HepG2 (cell line): ENCODE data around the gene MTG1. TPM values are rescaled to one million over a fixed set of nuclear protein-coding genes. Genes with fewer than 3 reads are reported as not detected.
A peak's percentile ranks its signal among the peaks of the same experiment; 100 is the strongest.
"Not testable (repeated sequence)": the region's sequence is repeated elsewhere in the genome, so short reads cannot be mapped to it uniquely, and the experiment has no call there.

Experiments used
- ATAC-seq: fragments of 200-7000 bp; cut with Tn5 transposase; 3 replicates; pipeline ENCODE4 v1.9.1; 2020; ENCODE audit warnings: mild to moderate bottlenecking, moderate library complexity
- BruUV-seq: library from RNA; stranded (reverse); fragments of 400-500 nt; replicated peaks from 2 replicates; lab custom pipeline; 2021; lab: Mats Ljungman, UMichigan
- CTCF ChIA-PET: fragments of 300-600 bp; formaldehyde crosslinking; extraction: SDS; loops from one replicate; lab custom pipeline; 2021; ENCODE audit warnings: low total read pairs, inconsistent platforms, low intra/inter-chr PET ratio; lab: Yijun Ruan, JAX
- POLR2A ChIA-PET: fragments of 350-600 bp; sonication (Branson Sonifier 250); formaldehyde crosslinking; loops from one replicate; lab custom pipeline; 2020; ENCODE audit warnings: antibody characterized with exemption, inconsistent platforms; lab: Yijun Ruan, JAX
- DNase-seq: peaks from one replicate; pipeline ENCODE4 v3.0.0-alpha.2; 2015; ENCODE audit warnings: low spot score
- FAIRE-seq: peaks from 3 replicates; lab custom pipeline; 2011; peaks lifted over from hg19 to GRCh38; lab: Jason Lieb, UNC
- H2AFZ ChIP-seq: one replicate; pipeline ENCODE4 v1.6.1; 2011; ENCODE audit warnings: low read length, inconsistent platforms
- H3K27ac ChIP-seq: fragments of 300-600 bp; 3 replicates; pipeline ENCODE4 v1.8.0; 2011; ENCODE audit warnings: mixed run types, mild to moderate bottlenecking, mixed read lengths, low read length, inconsistent platforms; ENCODE audit not compliant: insufficient read depth; ENCODE audit errors: extremely low read length
- H3K27me3 ChIP-seq, 2 experiments: fragments of 200-600 bp in 1 of 2; 2 replicates in 1 of 2; 3 replicates in 1 of 2; pipeline versions ENCODE4 v1.6.0 to v1.8.0; 2011; ENCODE audit warnings: low read length in 2 of 2, mild to moderate bottlenecking in 2 of 2, moderate library complexity in 2 of 2, inconsistent platforms in 1 of 2; ENCODE audit not compliant: insufficient read depth in 2 of 2, control insufficient read depth in 1 of 2
- H3K36me3 ChIP-seq, 2 experiments: fragments of 200-600 bp in 1 of 2; replicated peaks in 1 of 2; 2 replicates in 1 of 2; 3 replicates in 1 of 2; pipeline versions ENCODE4 v1.5.1 to v1.8.0; 2011; ENCODE audit warnings: low read length in 2 of 2, inconsistent platforms in 1 of 2; ENCODE audit not compliant: insufficient read depth in 2 of 2, control insufficient read depth in 1 of 2
- H3K4me1 ChIP-seq: 2 replicates; pipeline ENCODE4 v1.5.1; 2012; ENCODE audit warnings: low read length, inconsistent platforms; ENCODE audit not compliant: insufficient read depth
- H3K4me2 ChIP-seq: 2 replicates; pipeline ENCODE4 v1.6.0; 2011; ENCODE audit warnings: low read depth, low read length, inconsistent platforms
- H3K4me3 ChIP-seq, 3 experiments: fragments of 200-600 bp in 1 of 3; sonication (generic), shearing (Covaris generic) in 1 of 3; replicated peaks in 1 of 3; 2 replicates each; pipeline ENCODE4 v1.5.1; 2011 to 2016; ENCODE audit warnings: low read length in 3 of 3, inconsistent platforms in 2 of 3, low read depth in 2 of 3, mild to moderate bottlenecking in 2 of 3, control low read depth in 1 of 3, mixed read lengths in 1 of 3; ENCODE audit not compliant: insufficient read depth in 1 of 3
- H3K79me2 ChIP-seq: one replicate; pipeline ENCODE4 v1.6.1; 2011; ENCODE audit warnings: low read length, inconsistent platforms; ENCODE audit not compliant: insufficient read depth
- H3K9ac ChIP-seq: 2 replicates; pipeline ENCODE4 v1.6.0; 2011; ENCODE audit warnings: mild to moderate bottlenecking, low read depth, low read length, inconsistent platforms; ENCODE audit not compliant: insufficient read depth
- H3K9me3 ChIP-seq: 2 replicates; pipeline ENCODE4 v1.5.1; 2012; ENCODE audit warnings: mild to moderate bottlenecking, low read length
- H4K20me1 ChIP-seq: 2 replicates; pipeline ENCODE4 v1.6.0; 2011; ENCODE audit warnings: inconsistent platforms, mild to moderate bottlenecking, low read length, moderate library complexity; ENCODE audit not compliant: insufficient read depth
- HOXA9 ChIP-seq: sonication (generic); formaldehyde crosslinking; IDR thresholded peaks from 2 replicates; pipeline ENCODE4 v1.8.1; 2022; ENCODE audit warnings: missing genetic modification reagents, mild to moderate bottlenecking, moderate library complexity, borderline replicate concordance
- NFIB ChIP-seq: sonication (generic); formaldehyde crosslinking; IDR thresholded peaks from 2 replicates; pipeline ENCODE4 v1.9.0; 2021; ENCODE audit warnings: missing genetic modification reagents, mild to moderate bottlenecking, borderline replicate concordance
- TAF1 ChIP-seq: sonication (generic); formaldehyde crosslinking; IDR thresholded peaks from 2 replicates; pipeline ENCODE4 v1.4.0; 2020; ENCODE audit warnings: missing genetic modification reagents
- ZNF121 ChIP-seq: sonication (generic); formaldehyde crosslinking; IDR thresholded peaks from 2 replicates; pipeline ENCODE4 v1.5.0; 2020; ENCODE audit warnings: mild to moderate bottlenecking, missing genetic modification reagents
- WGBS: methylation state at CpG from one replicate; pipeline ENCODE4 v1.1.6; 2017; ENCODE audit warnings: low lambda C conversion rate; 5-methylcytosine and 5-hydroxymethylcytosine counted together
- in situ Hi-C: cut with HindIII; loops from 2 replicates; pipeline ENCODE4 v1.10.0; 2017; ENCODE audit warnings: low pct_unique_long_range_greater_than_20kb; ENCODE audit not compliant: extremely low pct_ligation_motif_present
- intact Hi-C: fragments of 100-400 bp; cut with micrococcal nuclease; formaldehyde crosslinking; loops from one replicate; pipeline ENCODE4 v1.10.0; 2022; ENCODE audit not compliant: unreplicated experiment
- polyA plus RNA-seq, 8 experiments: library from polyadenylated mRNA; depleted of rRNA in 3 of 8; stranded (reverse) in 7 of 8; unstranded in 1 of 8; fragments of >200 nt; fragmentation: Illumina TruSeq in 4 of 8; extraction: Trizol in 4 of 8; gene quantifications; 2 replicates each; pipeline versions ENCODE4 v1.2.1 to v1.2.3, GENCODE V29; 2011 to 2016; ENCODE audit warnings: low read depth in 4 of 8, missing spikeins in 1 of 8, mixed read lengths in 1 of 8; ENCODE audit not compliant: insufficient read depth in 1 of 8
- total RNA-seq, 5 experiments: library from RNA; depleted of rRNA; stranded (reverse); fragments of >200 nt; fragmentation: Illumina TruSeq; extraction: Trizol; gene quantifications; 2 replicates each; pipeline ENCODE4 v1.2.3, GENCODE V29; 2016; ENCODE audit warnings: low read depth in 1 of 5

Gene MTG1
- total and polyA plus RNA-seq, 2 of the 13 experiments (the other 11 are each of a cell fraction or from before 2014, with no cell fraction given): 42.0 to 103 TPM

- Histone ChIP-seq H2AFZ (no peak overlapping the region), H3K27me3 (no peaks in the 10 kb centered on the region; a peak in 1 of 5 replicates), H3K9me3 (no peaks in the 10 kb centered on the region), H3K36me3 (no peaks in the 10 kb centered on the region), H3K4me2 (no peak overlapping the region), H4K20me1 (no peaks in the 10 kb centered on the region), H3K79me2 (no peaks in the 10 kb centered on the region), H3K4me3 (no peak overlapping the region), H3K9ac (no peak overlapping the region), H3K4me1 (peaks cover 7% of the 10 kb centered on the region), H3K27ac (no peak overlapping the region)
- WGBS: 88% methylated on average over 2 of the region's 2 CpGs
- BruUV-seq: no TSS peak
- intact Hi-C loops: no loop called here
- ChIA-PET CTCF (no interaction called here), POLR2A (no interaction called here)
- TF ChIP-seq NFIB (CRISPR knock-in tag): no peak
- TF ChIP-seq TAF1 (CRISPR knock-in tag): no peak
- TF ChIP-seq HOXA9 (CRISPR knock-in tag): no peak
- in situ Hi-C loops: no loop called here
- DNase-seq: no peak
- no peak for ATAC-seq
- no peak for FAIRE-seq
Measured at GRCh38 chr10:133385214-133385613, 8.7 kb upstream of the MTG1 start.

- H2AFZ ChIP-seq, H3K4me3 ChIP-seq, H3K79me2 ChIP-seq, in situ Hi-C loops, H3K27ac ChIP-seq, BruUV-seq, intact Hi-C loops, H3K27me3 ChIP-seq, FAIRE-seq, H4K20me1 ChIP-seq, ATAC-seq, H3K36me3 ChIP-seq, H3K4me2 ChIP-seq, H3K9ac ChIP-seq, H3K9me3 ChIP-seq, H3K4me1 ChIP-seq, CTCF ChIA-PET, DNase-seq: not testable (repeated sequence)
- WGBS: 100% methylated on average over 4 of the region's 4 CpGs
- POLR2A ChIA-PET: interaction anchor here (1.3 kb wide), 1 partner anchor 8 kb away, joined by 3 read pairs; the partner anchor contains the start of gene MTG1
- TF ChIP-seq ZNF121: 0 out of 2 replicates have a peak, but pooled peaks have one; percentile 11
Measured at GRCh38 chr10:133386951-133387350, 7.0 kb upstream of the MTG1 start.
